ENCODE data around the gene KIF6. TPM values are rescaled to one million over a fixed set of nuclear protein-coding genes. Genes with fewer than 3 reads are reported as not detected.

KIF6 gene
- total RNA-seq, 1 experiment from 2014 or later: not detected

DNA sequence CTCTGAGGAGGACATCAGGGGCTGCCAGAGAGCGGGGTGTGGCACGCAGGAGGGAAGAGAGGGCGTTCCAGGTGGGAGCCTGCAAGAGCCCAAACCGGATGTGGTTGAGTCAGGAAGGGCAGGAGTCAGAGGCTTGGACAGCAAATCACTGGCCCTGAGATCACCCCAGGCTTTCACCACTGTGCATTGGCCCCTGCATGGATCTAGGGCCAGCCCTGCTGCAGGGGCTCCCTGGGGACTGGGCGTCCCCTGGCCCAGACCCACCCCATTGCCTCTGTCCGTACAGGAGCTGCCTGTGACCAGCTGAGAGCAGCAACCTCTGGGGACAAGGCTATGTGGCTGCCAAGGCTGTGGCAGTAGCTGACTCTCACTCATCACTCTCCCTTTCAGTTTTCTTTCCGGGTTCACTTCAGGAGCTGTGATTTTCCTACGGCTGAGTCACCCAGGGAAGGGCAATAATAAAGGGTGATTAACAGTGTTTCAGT, 444.9 kb downstream of the KIF6 start:
- Histone ChIP-seq H2AFZ (ENCODE audit: low read depth, low read length, poor library complexity, severe bottlenecking) (peak overlapping the region; percentile 36), H3K9me2 (ENCODE audit: insufficient read depth) (no peaks in the 10 kb centered on the region), H3K4me3 (replicated peaks in 1 of 2; ENCODE audit: low read depth in 1 of 2, low read length in 2 of 2) (peak overlapping the region; percentile 17 to 44), H3K27ac (ENCODE audit: low read depth, low read length) (peak overlapping the region; percentile 28), H3K36me3 (ENCODE audit: control insufficient read depth in 1 of 2, insufficient read depth in 2 of 2, low read length in 2 of 2) (no peaks in the 10 kb centered on the region), H3K27me3 (ENCODE audit: insufficient read depth, low read length) (no peaks in the 10 kb centered on the region), H3K9me3 (ENCODE audit: control insufficient read depth in 1 of 2, insufficient read depth in 1 of 2, low read depth in 1 of 2, low read length in 2 of 2) (no peaks in the 10 kb centered on the region), H3K9ac (ENCODE audit: low read length) (peak overlapping the region; percentile 59), H3K4me2 (ENCODE audit: low read length) (peak overlapping the region; percentile 82), H3K79me2 (ENCODE audit: insufficient read depth, low read length) (no peaks in the 10 kb centered on the region), H3K4me1 (ENCODE audit: control insufficient read depth in 1 of 2, insufficient read depth in 2 of 2, low read length in 2 of 2) (peaks cover 12 to 47% of the 10 kb centered on the region in 2 experiments), H4K20me1 (ENCODE audit: insufficient read depth) (no peaks in the 10 kb centered on the region)
- CTCF ChIA-PET: interaction anchor here (1.0 kb wide), 1 partner anchor 23 kb away, joined by 4 read pairs; no protein-coding TSS in a partner anchor
- ATAC-seq: peak; percentile 94
- peak; percentile 69 for DNase-seq (ENCODE audit: low read depth, low spot score)
- no TSS peak for BruUV-seq (replicated peaks)
- RAD21 ChIA-PET (ENCODE audit: low non-redundant PET in 1 of 2, low total read pairs in 2 of 2, uncharacterized antibody in 2 of 2, unreplicated experiment in 2 of 2): no interaction called here
- intact Hi-C loops (cut with micrococcal nuclease): no loop called here
- POLR2A ChIA-PET: no interaction called here
- TF ChIP-seq, protein P1, sequence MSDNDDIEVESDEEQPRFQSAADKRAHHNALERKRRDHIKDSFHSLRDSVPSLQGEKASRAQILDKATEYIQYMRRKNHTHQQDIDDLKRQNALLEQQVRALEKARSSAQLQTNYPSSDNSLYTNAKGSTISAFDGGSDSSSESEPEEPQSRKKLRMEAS (IDR thresholded peaks at IDR 0.05): peak; percentile 61
- TF ChIP-seq CTCF (IDR thresholded peaks at IDR 0.05 in 2 of 3, conservative IDR thresholded peaks at IDR 0.05 in 1 of 3; ENCODE audit: borderline replicate concordance in 1 of 3, insufficient read depth in 1 of 3, low read depth in 2 of 3, low read length in 2 of 3) (no peak), SRF (IDR thresholded peaks at IDR 0.05; ENCODE audit: low read depth) (no peak), CEBPB (IDR thresholded peaks at IDR 0.05; ENCODE audit: low read depth) (no peak), JUND (IDR thresholded peaks at IDR 0.05) (peak; percentile 74), CBX3 (IDR thresholded peaks at IDR 0.05; ENCODE audit: low read depth) (peak; percentile 84; the same call in 1 of the 2 replicates), TCF7L2 (IDR thresholded peaks at IDR 0.05; ENCODE audit: borderline replicate concordance, extremely low read depth, insufficient read depth, insufficient read length) (no peak), SIN3A (IDR thresholded peaks at IDR 0.05; ENCODE audit: low read depth) (no peak; the same call in 1 of the 2 replicates), YY1 (IDR thresholded peaks at IDR 0.05; ENCODE audit: extremely low read depth, insufficient replicate concordance, low read depth, low read length) (no peak), ATF3 (IDR thresholded peaks at IDR 0.05) (no peak), ZFX (IDR thresholded peaks at IDR 0.05) (no peak), ELF1 (IDR thresholded peaks at IDR 0.05; ENCODE audit: borderline replicate concordance, low read depth) (no peak; the same call in 1 of the 2 replicates), FOSL1 (IDR thresholded peaks at IDR 0.05; ENCODE audit: low read depth) (peak; percentile 80), REST (IDR thresholded peaks at IDR 0.05; ENCODE audit: low read depth) (no peak), SP1 (IDR thresholded peaks at IDR 0.05; ENCODE audit: low read depth) (peak; percentile 79), ZNF274 (IDR thresholded peaks at IDR 0.05; ENCODE audit: low read depth, low read length) (no peak), POLR2AphosphoS5 (IDR thresholded peaks at IDR 0.05; ENCODE audit: low read depth, low read length) (peak; percentile 62), POLR2A (IDR thresholded peaks at IDR 0.05; ENCODE audit: borderline replicate concordance, extremely low read depth, insufficient read depth, insufficient read length) (no peak), EZH2phosphoT487 (IDR thresholded peaks at IDR 0.05; ENCODE audit: borderline replicate concordance) (no peak), EGR1 (IDR thresholded peaks at IDR 0.05; ENCODE audit: low read depth) (no peak), RAD21 (IDR thresholded peaks at IDR 0.05; ENCODE audit: low read depth) (no peak), EZH2 (IDR thresholded peaks at IDR 0.05) (no peak)
